Sigmoid colon (tissue), 7 donors: ENCODE measurements around the gene MAP10. TPM values are rescaled to one million over a fixed set of nuclear protein-coding genes. Genes with fewer than 3 reads are reported as not detected.

Experiments used
- DNase-seq: peaks from one replicate; pipeline ENCODE4 v3.0.0-alpha.2; 2019
- H3K27ac ChIP-seq, 4 donors: fragments of 200-600 bp; sonication (generic); one replicate each; pipeline ENCODE4 v1.5.1; 2016 to 2019; ENCODE audit warnings: mild to moderate bottlenecking in 1 of 4
- H3K27me3 ChIP-seq, 3 donors: fragments of 200-600 bp; sonication (generic); one replicate each; pipeline ENCODE4 v1.5.1; 2019; ENCODE audit warnings: mild to moderate bottlenecking in 1 of 3
- H3K36me3 ChIP-seq, 4 donors: fragments of 200-600 bp; sonication (generic); one replicate each; pipeline ENCODE4 v1.5.1; 2016 to 2019
- H3K4me1 ChIP-seq, 4 donors: fragments of 200-600 bp; sonication (generic); one replicate each; pipeline ENCODE4 v1.5.1; 2017 to 2019
- H3K4me3 ChIP-seq, 4 donors: fragments of 200-600 bp; sonication (generic); one replicate each; pipeline ENCODE4 v1.5.1; 2017 to 2019; ENCODE audit warnings: mild to moderate bottlenecking in 2 of 4, moderate library complexity in 1 of 4
- H3K9me3 ChIP-seq, 4 donors: fragments of 200-600 bp in 3 of 4; sonication (generic) in 3 of 4; one replicate each; pipeline versions ENCODE4 v1.5.1 to v1.6.1; 2013 to 2019
- CTCF ChIP-seq, 4 experiments: fragments of 450-650 bp in 3 of 4; fragments of 200-600 bp in 1 of 4; IDR thresholded peaks; one replicate each; pipeline ENCODE4 v1.5.1; 2016 to 2019; ENCODE audit warnings: antibody characterized with exemption in 4 of 4, mild to moderate bottlenecking in 3 of 4, moderate library complexity in 2 of 4
- EP300 ChIP-seq, 4 donors: sonication (generic); formaldehyde crosslinking; IDR thresholded peaks; one replicate each; pipeline ENCODE4 v1.6.1; 2017; ENCODE audit warnings: antibody characterized with exemption in 4 of 4
- POLR2A ChIP-seq, 2 donors: fragments of 450-650 bp; IDR thresholded peaks; one replicate each; pipeline ENCODE4 v1.6.1; 2016; ENCODE audit warnings: antibody characterized with exemption in 2 of 2, mild to moderate bottlenecking in 2 of 2, moderate library complexity in 2 of 2
- POLR2AphosphoS5 ChIP-seq, 4 donors: sonication (generic); formaldehyde crosslinking; IDR thresholded peaks; one replicate each; pipeline ENCODE4 v1.6.1; 2017; ENCODE audit warnings: antibody characterized with exemption in 4 of 4
- WGBS, 2 donors: extraction: QIAGEN DNeasy Blood & Tissue Kit; methylation state at CpG; one replicate each; pipeline ENCODE4 v1.1.7; 2013; 5-methylcytosine and 5-hydroxymethylcytosine counted together
- intact Hi-C: fragments of 100-400 bp; cut with DNase I; formaldehyde crosslinking; loops from one replicate; pipeline ENCODE4 v1.15.1; 2023
- polyA plus RNA-seq, 3 donors: library from polyadenylated mRNA; stranded (reverse); fragments of 200-250 nt; gene quantifications; one replicate each; pipeline ENCODE4 v1.2.3, GENCODE V29; 2013
- total RNA-seq, 4 donors: library from RNA; depleted of rRNA; stranded (reverse); fragments of >200 nt; gene quantifications; one replicate each; pipeline ENCODE4 v1.1.0, GENCODE V29; 2016
- donor health status: healthy with polysubstance abuse.
- donor health status: Bipolar disorder and iron deficiency.
- donor health status: healthy.

MAP10 gene
- total and polyA plus RNA-seq, 7 donors = 0.46 to 3.3 (median 2.0) TPM

- Histone ChIP-seq H3K4me3 (no peak overlapping the region), H3K4me1 (no peaks in the 10 kb centered on the region), H3K27ac (no peak overlapping the region), H3K9me3 (no peaks in the 10 kb centered on the region), H3K36me3 (no peaks in the 10 kb centered on the region), H3K27me3 (no peaks in the 10 kb centered on the region)
- intact Hi-C loops = no loop called here
- no peak for DNase-seq
- no peak for TF ChIP-seq POLR2AphosphoS5 (IDR thresholded peaks at IDR 0.05)
- no peak for TF ChIP-seq CTCF (IDR thresholded peaks at IDR 0.05)
- no peak for TF ChIP-seq EP300 (IDR thresholded peaks at IDR 0.05)
- no peak for TF ChIP-seq POLR2A (IDR thresholded peaks at IDR 0.05)
- WGBS, 2 donors = 71 to 85% methylated on average over 1 of the region's 1 CpG
Measured at GRCh38 chr1:232813760-232814159, 8.5 kb downstream of the MAP10 start.

- Histone ChIP-seq H3K9me3 (no peaks in the 10 kb centered on the region), H3K27me3 (no peaks in the 10 kb centered on the region), H3K27ac (no peak overlapping the region), H3K4me3 (no peak overlapping the region), H3K36me3 (no peaks in the 10 kb centered on the region), H3K4me1 (no peaks in the 10 kb centered on the region)
- no peak for DNase-seq
- intact Hi-C loops = no loop called here
- WGBS, 2 donors = 48 to 79% methylated on average over 1 of the region's 1 CpG
- no peak for TF ChIP-seq POLR2A (IDR thresholded peaks at IDR 0.05)
- TF ChIP-seq EP300 (IDR thresholded peaks at IDR 0.05) = no peak
- no peak for TF ChIP-seq POLR2AphosphoS5 (IDR thresholded peaks at IDR 0.05)
- no peak for TF ChIP-seq CTCF (IDR thresholded peaks at IDR 0.05)
Measured at GRCh38 chr1:232816324-232816723, 11.1 kb downstream of the MAP10 start.

GRCh38 chr1:232818040-232818439 is 12.8 kb downstream of the MAP10 start:
- 91 to 95% methylated on average over 2 of the region's 2 CpGs for WGBS, 2 donors
- H3K27me3 ChIP-seq = no peaks in the 10 kb centered on the region
- no peaks in the 10 kb centered on the region for H3K36me3 ChIP-seq
- DNase-seq = no peak
- no peaks in the 10 kb centered on the region for H3K9me3 ChIP-seq
- H3K4me3 ChIP-seq = no peak overlapping the region
- H3K27ac ChIP-seq = no peak overlapping the region
- intact Hi-C loops = no loop called here
- H3K4me1 ChIP-seq = no peaks in the 10 kb centered on the region
- TF ChIP-seq POLR2AphosphoS5 (IDR thresholded peaks at IDR 0.05) = no peak
- no peak for TF ChIP-seq POLR2A (IDR thresholded peaks at IDR 0.05)
- no peak for TF ChIP-seq EP300 (IDR thresholded peaks at IDR 0.05)
- no peak for TF ChIP-seq CTCF (IDR thresholded peaks at IDR 0.05)

- WGBS, 2 donors = 91 to 97% methylated on average over 1 of the region's 1 CpG
- DNase-seq = no peak
- TF ChIP-seq POLR2AphosphoS5 (IDR thresholded peaks at IDR 0.05) = no peak
- TF ChIP-seq EP300 (IDR thresholded peaks at IDR 0.05) = no peak
- no peak for TF ChIP-seq CTCF (IDR thresholded peaks at IDR 0.05)
- TF ChIP-seq POLR2A (IDR thresholded peaks at IDR 0.05) = no peak
- H3K27me3 ChIP-seq = no peaks in the 10 kb centered on the region
- no peak overlapping the region for H3K4me3 ChIP-seq
- H3K9me3 ChIP-seq = no peaks in the 10 kb centered on the region
- no peaks in the 10 kb centered on the region for H3K4me1 ChIP-seq
- intact Hi-C loops = no loop called here
- H3K36me3 ChIP-seq = no peaks in the 10 kb centered on the region
- H3K27ac ChIP-seq = no peak overlapping the region
Measured at GRCh38 chr1:232820431-232820830, 15.2 kb downstream of the MAP10 start.

GRCh38 chr1:232822530-232822929 is 17.3 kb downstream of the MAP10 start:
- no peak for TF ChIP-seq POLR2A (IDR thresholded peaks at IDR 0.05)
- WGBS, 2 donors = 80 to 84% methylated on average over 2 of the region's 2 CpGs
- Histone ChIP-seq H3K36me3 (no peaks in the 10 kb centered on the region), H3K27ac (no peak overlapping the region), H3K4me1 (no peaks in the 10 kb centered on the region), H3K4me3 (no peak overlapping the region), H3K27me3 (no peaks in the 10 kb centered on the region), H3K9me3 (no peaks in the 10 kb centered on the region)
- intact Hi-C loops = no loop called here
- no peak for DNase-seq
